ENCODE measurements around the gene APOH. TPM values are rescaled to one million over a fixed set of nuclear protein-coding genes. Genes with fewer than 3 reads are reported as not detected.
A peak's percentile ranks its signal among the peaks of the same experiment; 100 is the strongest.

APOH gene
- total and polyA plus RNA-seq, 2 of the 13 experiments (the other 11 are each of a cell fraction or from before 2014, with no cell fraction given), result 4,846 to 5,748 TPM

- TF ChIP-seq HMGXB3 (CRISPR knock-in tag; IDR thresholded peaks at IDR 0.05; ENCODE audit: borderline replicate concordance) (no peak), BCLAF1 (IDR thresholded peaks at IDR 0.05) (no peak), GABPB1 (CRISPR knock-in tag; IDR thresholded peaks at IDR 0.05) (no peak), ZHX1 (CRISPR knock-in tag; IDR thresholded peaks at IDR 0.05; ENCODE audit: low read depth) (no peak), JUNB (CRISPR knock-in tag; IDR thresholded peaks at IDR 0.05; ENCODE audit: borderline replicate concordance) (peak; percentile 14; the same call in 1 of the 2 replicates)
Observed at GRCh38 chr17:66215529-66215911, 13.7 kb downstream of the APOH start (continued).

Data from HepG2 (cell line).